CD4-positive, alpha-beta T cell treated with Interleukin-21 for 1 hour (primary cell): Measurements from ENCODE around the gene SPDYC.

Experiments
- DNase-seq: peaks from one replicate; pipeline ENCODE4 v3.0.0-alpha.2; 2020

Gene SPDYC

GRCh38 chr11:65208785-65209710, 39.0 kb downstream of the SPDYC start:
- DNase-seq: no peak

- no peak for DNase-seq
Observed at GRCh38 chr11:65209711-65210360, 39.8 kb downstream of the SPDYC start.

- no peak for DNase-seq
Observed at GRCh38 chr11:65210361-65210731, 40.3 kb downstream of the SPDYC start.

- no peak for DNase-seq
Observed at GRCh38 chr11:65210748-65211147, 40.7 kb downstream of the SPDYC start.

GRCh38 chr11:65211293-65212105, 41.5 kb downstream of the SPDYC start:
- DNase-seq: no peak

- no peak for DNase-seq
Observed at GRCh38 chr11:65212226-65212801, 42.3 kb downstream of the SPDYC start.

- no peak for DNase-seq
Observed at GRCh38 chr11:65213322-65214211, 43.5 kb downstream of the SPDYC start.

- no peak for DNase-seq
Observed at GRCh38 chr11:65214212-65214845, 44.3 kb downstream of the SPDYC start.

GRCh38 chr11:65215441-65216076, 45.5 kb downstream of the SPDYC start:
- no peak for DNase-seq

- DNase-seq: no peak
Observed at GRCh38 chr11:65216830-65217229, 46.8 kb downstream of the SPDYC start.

- DNase-seq: no peak
Observed at GRCh38 chr11:65217441-65218423, 47.7 kb downstream of the SPDYC start.

- no peak for DNase-seq
Observed at GRCh38 chr11:65218446-65218845, 48.4 kb downstream of the SPDYC start.

GRCh38 chr11:65219930-65220213, 49.8 kb downstream of the SPDYC start:
- no peak for DNase-seq

GRCh38 chr11:65221026-65221425, 51.0 kb downstream of the SPDYC start:
- DNase-seq: no peak
